ENCODE measurements around the gene KRT7. TPM values are rescaled to one million over a fixed set of nuclear protein-coding genes. Genes with fewer than 3 reads are reported as not detected.

The KRT7 gene
- total RNA-seq, 3 donors from 2014 or later: 1.0 to 6.4 (median 1.7) TPM

- peaks cover 10% of the 10 kb centered on the region for H3K4me1 ChIP-seq (ENCODE audit: low read depth)
- H3K36me3 ChIP-seq (ENCODE audit: low read depth): no peaks in the 10 kb centered on the region
- DNase-seq (no peak), ATAC-seq (no peak)
- no peak overlapping the region for H3K4me3 ChIP-seq
- TF ChIP-seq, protein P1, sequence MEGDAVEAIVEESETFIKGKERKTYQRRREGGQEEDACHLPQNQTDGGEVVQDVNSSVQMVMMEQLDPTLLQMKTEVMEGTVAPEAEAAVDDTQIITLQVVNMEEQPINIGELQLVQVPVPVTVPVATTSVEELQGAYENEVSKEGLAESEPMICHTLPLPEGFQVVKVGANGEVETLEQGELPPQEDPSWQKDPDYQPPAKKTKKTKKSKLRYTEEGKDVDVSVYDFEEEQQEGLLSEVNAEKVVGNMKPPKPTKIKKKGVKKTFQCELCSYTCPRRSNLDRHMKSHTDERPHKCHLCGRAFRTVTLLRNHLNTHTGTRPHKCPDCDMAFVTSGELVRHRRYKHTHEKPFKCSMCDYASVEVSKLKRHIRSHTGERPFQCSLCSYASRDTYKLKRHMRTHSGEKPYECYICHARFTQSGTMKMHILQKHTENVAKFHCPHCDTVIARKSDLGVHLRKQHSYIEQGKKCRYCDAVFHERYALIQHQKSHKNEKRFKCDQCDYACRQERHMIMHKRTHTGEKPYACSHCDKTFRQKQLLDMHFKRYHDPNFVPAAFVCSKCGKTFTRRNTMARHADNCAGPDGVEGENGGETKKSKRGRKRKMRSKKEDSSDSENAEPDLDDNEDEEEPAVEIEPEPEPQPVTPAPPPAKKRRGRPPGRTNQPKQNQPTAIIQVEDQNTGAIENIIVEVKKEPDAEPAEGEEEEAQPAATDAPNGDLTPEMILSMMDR (IDR thresholded peaks at IDR 0.05): no peak
- intact Hi-C loops (cut with DNase I, micrococcal nuclease): no loop called here
- H3K9me3 ChIP-seq: no peaks in the 10 kb centered on the region
Measured at GRCh38 chr12:52243259-52243855, 10.3 kb downstream of the KRT7 start.

- Histone ChIP-seq H3K4me1 (ENCODE audit: low read depth) (peaks cover 10% of the 10 kb centered on the region), H3K4me3 (no peak overlapping the region), H3K9me3 (no peaks in the 10 kb centered on the region), H3K36me3 (ENCODE audit: low read depth) (no peaks in the 10 kb centered on the region)
- ATAC-seq (peak; percentile 89), DNase-seq (peak; percentile 44 to 87 (median 63))
- intact Hi-C loops (cut with DNase I, micrococcal nuclease): no loop called here
- TF ChIP-seq, protein P1 (IDR thresholded peaks at IDR 0.05): no peak
Measured at GRCh38 chr12:52243856-52244614, 11.0 kb downstream of the KRT7 start.

DNA sequence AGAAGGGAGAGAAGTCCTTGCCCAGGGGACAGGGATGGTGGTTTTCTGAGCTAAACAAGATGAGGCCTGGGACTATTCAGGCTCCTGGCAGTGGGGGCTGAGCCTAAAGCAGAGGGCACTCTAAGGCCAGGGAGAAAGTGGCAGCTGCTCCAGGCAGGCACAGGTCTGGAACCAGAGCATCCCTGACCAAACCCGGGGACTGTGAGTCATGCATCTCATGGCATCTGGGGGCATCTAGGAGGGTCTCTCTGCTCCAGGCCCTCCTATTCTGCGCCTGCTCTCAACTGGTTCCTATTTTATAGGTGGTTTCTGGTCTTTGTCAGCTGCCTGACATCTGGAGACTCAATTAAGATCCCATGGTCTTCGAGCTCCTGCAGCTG, 11.6 kb downstream of the KRT7 start:
- H3K4me1 ChIP-seq (ENCODE audit: low read depth): peaks cover 10% of the 10 kb centered on the region
- no peaks in the 10 kb centered on the region for H3K9me3 ChIP-seq
- no peak overlapping the region for H3K4me3 ChIP-seq
- no peaks in the 10 kb centered on the region for H3K36me3 ChIP-seq (ENCODE audit: low read depth)
- TF ChIP-seq, protein P1 (IDR thresholded peaks at IDR 0.05): no peak
- ATAC-seq: no peak
- intact Hi-C loops (cut with DNase I, micrococcal nuclease): no loop called here
- DNase-seq: no peak

GRCh38 chr12:52245259-52245961, 12.4 kb downstream of the KRT7 start:
- peaks cover 10% of the 10 kb centered on the region for H3K4me1 ChIP-seq (ENCODE audit: low read depth)
- H3K36me3 ChIP-seq (ENCODE audit: low read depth): no peaks in the 10 kb centered on the region
- no peaks in the 10 kb centered on the region for H3K9me3 ChIP-seq
- H3K4me3 ChIP-seq: no peak overlapping the region
- TF ChIP-seq, protein P1 (IDR thresholded peaks at IDR 0.05): no peak
- intact Hi-C loops (cut with DNase I, micrococcal nuclease): no loop called here
- ATAC-seq (no peak), DNase-seq (no peak)

- TF ChIP-seq, protein P1 (IDR thresholded peaks at IDR 0.05): no peak
- H3K4me3 ChIP-seq: no peak overlapping the region
- H3K36me3 ChIP-seq (ENCODE audit: low read depth): no peaks in the 10 kb centered on the region
- peaks cover 10% of the 10 kb centered on the region for H3K4me1 ChIP-seq (ENCODE audit: low read depth)
- ATAC-seq (no peak), DNase-seq (no peak)
- intact Hi-C loops (cut with DNase I, micrococcal nuclease): no loop called here
- no peaks in the 10 kb centered on the region for H3K9me3 ChIP-seq
Measured at GRCh38 chr12:52245962-52246569, 13.0 kb downstream of the KRT7 start.
